Retinal pigment epithelial cell (primary cell): Measurements from ENCODE around the gene TK2.
"Not testable (repeated sequence)": the region's sequence is repeated elsewhere in the genome, so short reads cannot be mapped to it uniquely, and the experiment has no call there.

Source experiments
- DNase-seq: peaks from one replicate; pipeline ENCODE4 v3.0.0-alpha.2; 2010; ENCODE audit warnings: low read depth
- H3K4me3 ChIP-seq: 2 replicates; pipeline ENCODE4 v1.5.1; 2011; ENCODE audit warnings: mild to moderate bottlenecking, low read length, control low read depth, moderate library complexity
- CTCF ChIP-seq: conservative IDR thresholded peaks from 2 replicates; pipeline ENCODE4 v1.5.1; 2011; ENCODE audit warnings: low read depth, low read length, control low read depth, inconsistent platforms

The TK2 gene

GRCh38 chr16:66517586-66518263 is 32.2 kb downstream of the TK2 start:
- DNase-seq: no peak
- TF ChIP-seq CTCF: no peak
- H3K4me3 ChIP-seq: no peak overlapping the region

GRCh38 chr16:66516808-66517585 is 32.9 kb downstream of the TK2 start:
- no peak overlapping the region for H3K4me3 ChIP-seq
- TF ChIP-seq CTCF: no peak
- peak; percentile 97 for DNase-seq

GRCh38 chr16:66516509-66516807 is 33.5 kb downstream of the TK2 start:
- DNase-seq: no peak
- TF ChIP-seq CTCF: no peak
- no peak overlapping the region for H3K4me3 ChIP-seq

- TF ChIP-seq CTCF: peak; percentile 63
- no peak overlapping the region for H3K4me3 ChIP-seq
- peak; percentile 66 for DNase-seq
Observed at GRCh38 chr16:66515596-66516508, 34.1 kb downstream of the TK2 start.

GRCh38 chr16:66514980-66515595 is 34.8 kb downstream of the TK2 start:
- not testable (repeated sequence) for DNase-seq, H3K4me3 ChIP-seq

GRCh38 chr16:66514391-66514790 is 35.5 kb downstream of the TK2 start:
- not testable (repeated sequence) for H3K4me3 ChIP-seq, DNase-seq

- no peak for DNase-seq
- TF ChIP-seq CTCF: no peak
- H3K4me3 ChIP-seq: no peak overlapping the region
Observed at GRCh38 chr16:66513111-66513723, 36.7 kb downstream of the TK2 start.
